Measurements from ENCODE around the gene RTN4. TPM values are rescaled to one million over a fixed set of nuclear protein-coding genes. Genes with fewer than 3 reads are reported as not detected.

The RTN4 gene
- total and polyA plus RNA-seq, 2 experiments from 2014 or later = 284 to 455 TPM

DNA sequence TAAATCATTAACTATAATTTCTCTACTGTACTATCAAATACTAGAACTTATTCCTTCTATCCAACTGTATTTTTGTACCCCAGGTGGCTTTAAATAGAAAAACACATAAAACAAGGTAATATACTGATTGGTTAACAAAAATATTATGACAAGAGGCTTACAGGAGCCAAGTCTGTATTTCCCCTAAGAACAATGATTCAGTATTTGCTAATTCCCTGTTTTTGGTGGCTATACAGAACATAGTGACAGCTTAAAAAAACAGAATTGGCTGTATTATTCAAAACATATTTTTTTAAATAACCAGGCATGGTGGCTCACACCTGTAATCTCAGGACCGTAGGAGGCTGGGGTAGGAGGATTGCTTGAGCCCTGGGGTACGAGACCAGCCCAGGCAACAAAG is 16.3 kb downstream of the RTN4 start:
- H3K27ac ChIP-seq = no peak overlapping the region
- no peak for DNase-seq (ENCODE audit: low spot score)
- WGBS (ENCODE audit: low lambda C conversion rate, missing lambda C conversion rate) = 98% methylated on average over 2 of the region's 2 CpGs
- no peaks in the 10 kb centered on the region for H3K27me3 ChIP-seq
- H3K4me2 ChIP-seq = no peak overlapping the region
- H3K4me1 ChIP-seq (ENCODE audit: insufficient read depth) = peaks cover 1% of the 10 kb centered on the region
- no peaks in the 10 kb centered on the region for H3K36me3 ChIP-seq (replicated peaks; ENCODE audit: insufficient read depth, low read depth)
- H3K9me3 ChIP-seq (ENCODE audit: low read depth) = no peaks in the 10 kb centered on the region
- H3K4me3 ChIP-seq = no peak overlapping the region
- H3K79me2 ChIP-seq = peaks cover 100% of the 10 kb centered on the region
- peaks cover 100% of the 10 kb centered on the region for H4K20me1 ChIP-seq (ENCODE audit: insufficient read depth, poor library complexity, severe bottlenecking)
- no peak overlapping the region for H2AFZ ChIP-seq
- H3K9me2 ChIP-seq (replicated peaks; ENCODE audit: insufficient read depth) = no peaks in the 10 kb centered on the region
- TF ChIP-seq EZH2 (IDR thresholded peaks at IDR 0.05; ENCODE audit: borderline replicate concordance) (no peak), EZH2phosphoT487 (IDR thresholded peaks at IDR 0.05; ENCODE audit: low read depth, severe bottlenecking, unreplicated experiment) (no peak)
- TF ChIP-seq, protein P1, sequence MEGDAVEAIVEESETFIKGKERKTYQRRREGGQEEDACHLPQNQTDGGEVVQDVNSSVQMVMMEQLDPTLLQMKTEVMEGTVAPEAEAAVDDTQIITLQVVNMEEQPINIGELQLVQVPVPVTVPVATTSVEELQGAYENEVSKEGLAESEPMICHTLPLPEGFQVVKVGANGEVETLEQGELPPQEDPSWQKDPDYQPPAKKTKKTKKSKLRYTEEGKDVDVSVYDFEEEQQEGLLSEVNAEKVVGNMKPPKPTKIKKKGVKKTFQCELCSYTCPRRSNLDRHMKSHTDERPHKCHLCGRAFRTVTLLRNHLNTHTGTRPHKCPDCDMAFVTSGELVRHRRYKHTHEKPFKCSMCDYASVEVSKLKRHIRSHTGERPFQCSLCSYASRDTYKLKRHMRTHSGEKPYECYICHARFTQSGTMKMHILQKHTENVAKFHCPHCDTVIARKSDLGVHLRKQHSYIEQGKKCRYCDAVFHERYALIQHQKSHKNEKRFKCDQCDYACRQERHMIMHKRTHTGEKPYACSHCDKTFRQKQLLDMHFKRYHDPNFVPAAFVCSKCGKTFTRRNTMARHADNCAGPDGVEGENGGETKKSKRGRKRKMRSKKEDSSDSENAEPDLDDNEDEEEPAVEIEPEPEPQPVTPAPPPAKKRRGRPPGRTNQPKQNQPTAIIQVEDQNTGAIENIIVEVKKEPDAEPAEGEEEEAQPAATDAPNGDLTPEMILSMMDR (IDR thresholded peaks at IDR 0.05; ENCODE audit: poor library complexity) = no peak

DNA sequence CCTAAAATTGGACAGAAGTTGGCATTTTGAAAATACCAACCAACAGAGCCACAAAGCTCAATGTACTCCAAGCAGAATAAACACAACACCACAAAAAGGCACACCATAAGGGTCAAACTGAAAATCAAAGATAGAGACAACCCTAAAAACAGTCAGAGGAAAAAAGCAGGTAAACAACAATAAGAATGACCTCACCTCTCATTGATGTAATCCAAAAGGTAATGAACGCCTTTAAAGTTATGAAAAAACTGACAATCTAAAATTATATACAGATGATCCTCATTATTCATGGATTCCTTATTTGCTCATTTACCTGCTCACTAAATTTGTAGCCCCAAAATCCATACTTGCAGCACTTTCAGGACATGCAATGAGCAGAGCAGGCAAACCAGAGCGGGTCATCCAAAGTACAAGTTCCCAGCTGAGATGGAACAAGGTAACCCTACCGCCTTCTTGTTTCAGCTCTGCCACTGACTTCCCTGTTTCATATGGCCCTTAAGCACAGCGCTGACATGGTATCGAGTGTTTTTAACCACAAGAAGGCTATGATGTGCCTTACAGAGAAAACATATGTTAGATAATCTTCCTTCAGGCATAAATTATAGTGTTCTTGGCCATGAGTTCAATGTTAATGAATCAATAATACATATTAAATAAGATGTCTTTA is 17.0 kb downstream of the RTN4 start:
- Histone ChIP-seq H3K4me2 (no peak overlapping the region), H3K27me3 (no peaks in the 10 kb centered on the region), H4K20me1 (ENCODE audit: insufficient read depth, poor library complexity, severe bottlenecking) (peaks cover 100% of the 10 kb centered on the region), H3K4me1 (ENCODE audit: insufficient read depth) (peaks cover 8% of the 10 kb centered on the region), H3K27ac (no peak overlapping the region), H2AFZ (no peak overlapping the region), H3K4me3 (no peak overlapping the region), H3K9me3 (ENCODE audit: low read depth) (no peaks in the 10 kb centered on the region), H3K36me3 (replicated peaks; ENCODE audit: insufficient read depth, low read depth) (no peaks in the 10 kb centered on the region), H3K9me2 (replicated peaks; ENCODE audit: insufficient read depth) (no peaks in the 10 kb centered on the region), H3K79me2 (peaks cover 100% of the 10 kb centered on the region)
- 97% methylated on average over 5 of the region's 5 CpGs for WGBS (ENCODE audit: low lambda C conversion rate, missing lambda C conversion rate)
- TF ChIP-seq EZH2 (IDR thresholded peaks at IDR 0.05; ENCODE audit: borderline replicate concordance) (no peak), EZH2phosphoT487 (IDR thresholded peaks at IDR 0.05; ENCODE audit: low read depth, severe bottlenecking, unreplicated experiment) (no peak)
- TF ChIP-seq, protein P1 (IDR thresholded peaks at IDR 0.05; ENCODE audit: poor library complexity) = no peak
- no peak for DNase-seq (ENCODE audit: low spot score)

DNA sequence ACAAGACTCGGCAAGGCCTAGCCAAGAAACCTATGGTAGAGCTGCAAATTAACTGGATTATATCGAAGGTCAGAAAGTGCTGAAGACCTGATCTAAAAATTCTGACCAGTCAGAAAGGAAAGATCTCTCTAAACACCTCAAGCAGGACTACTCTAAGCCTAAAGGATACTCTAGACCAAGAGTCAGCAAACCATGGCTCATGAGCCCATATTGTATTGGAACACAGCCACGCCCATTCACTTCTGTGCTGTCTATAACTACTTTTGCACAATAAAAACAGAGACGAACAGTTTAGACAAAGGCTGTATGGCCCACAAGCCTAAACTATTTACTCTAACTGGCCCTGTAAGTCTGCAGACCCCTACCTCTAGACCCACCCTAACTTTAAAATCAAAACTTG is 18.7 kb downstream of the RTN4 start:
- Histone ChIP-seq H4K20me1 (ENCODE audit: insufficient read depth, poor library complexity, severe bottlenecking) (peaks cover 100% of the 10 kb centered on the region), H3K27ac (no peak overlapping the region), H3K4me2 (no peak overlapping the region)

More for the DNA sequence above, 18.7 kb downstream of the RTN4 start:
- WGBS (ENCODE audit: low lambda C conversion rate, missing lambda C conversion rate) = 86% methylated on average over 4 of the region's 4 CpGs
- Histone ChIP-seq H3K9me2 (replicated peaks; ENCODE audit: insufficient read depth) (no peaks in the 10 kb centered on the region), H3K9me3 (ENCODE audit: low read depth) (no peaks in the 10 kb centered on the region), H3K79me2 (peaks cover 100% of the 10 kb centered on the region), H3K4me1 (ENCODE audit: insufficient read depth) (peaks cover 13% of the 10 kb centered on the region), H3K27me3 (no peaks in the 10 kb centered on the region), H3K4me3 (no peak overlapping the region), H2AFZ (no peak overlapping the region), H3K36me3 (replicated peaks; ENCODE audit: insufficient read depth, low read depth) (no peaks in the 10 kb centered on the region)
- TF ChIP-seq EZH2 (IDR thresholded peaks at IDR 0.05; ENCODE audit: borderline replicate concordance) (no peak), EZH2phosphoT487 (IDR thresholded peaks at IDR 0.05; ENCODE audit: low read depth, severe bottlenecking, unreplicated experiment) (no peak)
- TF ChIP-seq, protein P1 (IDR thresholded peaks at IDR 0.05; ENCODE audit: poor library complexity) = no peak
- no peak for DNase-seq (ENCODE audit: low spot score)
